Stomach (tissue), 9 donors: ENCODE data around the gene MARCHF9. TPM values are rescaled to one million over a fixed set of nuclear protein-coding genes. Genes with fewer than 3 reads are reported as not detected.

Source experiments
- DNase-seq, 2 donors: peaks; one replicate each; pipeline versions ENCODE4 v3.0.0 to v3.0.0-alpha.2; 2013 to 2019
- H3K27ac ChIP-seq, 5 donors: fragments of 200-600 bp in 4 of 5; sonication (generic) in 4 of 5; one replicate each; pipeline ENCODE4 v1.5.1; 2013 to 2019; ENCODE audit warnings: mild to moderate bottlenecking in 1 of 5, moderate library complexity in 1 of 5
- H3K27me3 ChIP-seq, 3 donors: fragments of 200-600 bp; sonication (generic); one replicate each; pipeline ENCODE4 v1.5.1; 2017 to 2019; ENCODE audit warnings: mixed run types in 1 of 3
- H3K36me3 ChIP-seq, 4 donors: fragments of 200-600 bp; sonication (generic); 1 replicate in 3 of 4; 2 replicates in 1 of 4; pipeline ENCODE4 v1.5.1; 2016 to 2019
- H3K4me1 ChIP-seq, 4 donors: fragments of 200-600 bp; sonication (generic); one replicate each; pipeline ENCODE4 v1.5.1; 2016 to 2019
- H3K4me3 ChIP-seq, 4 donors: fragments of 200-600 bp; sonication (generic) in 3 of 4; one replicate each; pipeline ENCODE4 v1.5.1; 2016 to 2019; ENCODE audit warnings: mild to moderate bottlenecking in 1 of 4
- H3K9me3 ChIP-seq, 4 donors: fragments of 200-600 bp; sonication (generic); one replicate each; pipeline ENCODE4 v1.5.1; 2016 to 2019
- EP300 ChIP-seq: sonication (generic); formaldehyde crosslinking; IDR thresholded peaks from one replicate; pipeline ENCODE4 v1.6.1; 2017; ENCODE audit warnings: antibody characterized with exemption
- POLR2A ChIP-seq, 4 donors: fragments of 450-650 bp; IDR thresholded peaks; one replicate each; pipeline ENCODE4 v1.6.1; 2016; ENCODE audit warnings: antibody characterized with exemption in 4 of 4, control low read depth in 2 of 4, mild to moderate bottlenecking in 1 of 4, moderate library complexity in 1 of 4
- POLR2AphosphoS5 ChIP-seq, 3 donors: sonication (generic); formaldehyde crosslinking; IDR thresholded peaks; one replicate each; pipeline ENCODE4 v1.6.1; 2016; ENCODE audit warnings: antibody characterized with exemption in 3 of 3
- WGBS, 5 donors: extraction: QIAGEN DNeasy Blood & Tissue Kit in 3 of 5; methylation state at CpG; one replicate each; pipeline versions ENCODE4 v1.1.5 to v1.1.7; 2013 to 2018; 5-methylcytosine and 5-hydroxymethylcytosine counted together
- intact Hi-C: fragments of 100-400 bp; cut with DNase I; formaldehyde crosslinking; loops from one replicate; pipeline ENCODE4 v1.15.1; 2023; ENCODE audit warnings: low total_unique reads
- polyA plus RNA-seq, 3 donors: library from polyadenylated mRNA; stranded (reverse); fragments of 200-250 nt; gene quantifications; one replicate each; pipeline ENCODE4 v1.2.3, GENCODE V29; 2013
- total RNA-seq, 5 donors: library from RNA; depleted of rRNA; stranded (reverse); fragments of >200 nt; gene quantifications; one replicate each; pipeline versions ENCODE4 v1.1.0 to v1.2.3, GENCODE V29; 2014 to 2016
- TF ChIP-seq, protein P1 (sequence below), 7 experiments: fragments of 450-650 bp in 4 of 7; fragments of 200-600 bp in 3 of 7; sonication (generic) in 3 of 7; IDR thresholded peaks; one replicate each; pipeline ENCODE4 v1.5.1; 2016 to 2019; ENCODE audit warnings: antibody characterized with exemption in 7 of 7, control low read depth in 2 of 7, mild to moderate bottlenecking in 1 of 7
- donor health status: healthy with polysubstance abuse.
- donor health status: Bipolar disorder and iron deficiency.
- donor health status: healthy.

The MARCHF9 gene
- total and polyA plus RNA-seq, 8 donors: 1.0 to 16.0 (median 8.8) TPM

DNA sequence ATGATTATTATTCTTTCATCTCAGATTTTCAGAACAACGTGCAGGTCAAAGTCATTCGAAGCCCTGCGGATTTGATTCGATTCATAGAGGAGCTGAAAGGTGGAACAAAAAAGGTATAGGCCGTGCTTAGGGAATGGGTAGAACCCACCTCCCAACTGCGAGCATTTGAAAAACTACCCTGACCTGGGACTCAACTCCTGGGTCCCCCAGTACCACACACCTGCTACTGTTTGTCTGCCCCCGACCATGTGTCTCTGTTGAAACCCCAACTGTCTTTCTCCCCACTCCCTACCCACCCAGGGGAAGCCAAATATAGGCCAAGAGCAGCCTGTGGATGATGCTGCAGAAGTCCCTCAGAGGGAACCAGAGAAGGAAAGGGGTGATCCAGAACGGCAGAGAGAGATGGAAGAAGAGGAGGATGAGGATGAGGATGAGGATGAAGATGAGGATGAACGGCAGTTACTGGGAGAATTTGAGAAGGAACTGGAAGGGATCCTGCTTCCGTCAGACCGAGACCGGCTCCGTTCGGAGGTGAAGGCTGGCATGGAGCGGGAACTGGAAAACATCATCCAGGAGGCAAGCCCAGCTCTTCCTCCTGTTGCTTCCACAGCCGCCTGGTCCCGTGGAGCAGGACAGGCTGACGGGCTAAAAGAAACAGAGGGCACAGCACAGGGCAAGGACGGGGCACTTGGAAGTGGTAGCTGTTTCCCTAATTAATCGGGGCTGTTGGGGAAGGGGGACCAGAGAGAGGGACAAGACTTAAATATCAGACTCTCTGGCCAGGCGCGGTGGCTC lies 36.9 kb upstream of the MARCHF9 start:
- no peak for TF ChIP-seq POLR2AphosphoS5 (IDR thresholded peaks at IDR 0.05)
- TF ChIP-seq EP300: no peak
- no peak for TF ChIP-seq POLR2A (IDR thresholded peaks at IDR 0.05)
- TF ChIP-seq, protein P1, sequence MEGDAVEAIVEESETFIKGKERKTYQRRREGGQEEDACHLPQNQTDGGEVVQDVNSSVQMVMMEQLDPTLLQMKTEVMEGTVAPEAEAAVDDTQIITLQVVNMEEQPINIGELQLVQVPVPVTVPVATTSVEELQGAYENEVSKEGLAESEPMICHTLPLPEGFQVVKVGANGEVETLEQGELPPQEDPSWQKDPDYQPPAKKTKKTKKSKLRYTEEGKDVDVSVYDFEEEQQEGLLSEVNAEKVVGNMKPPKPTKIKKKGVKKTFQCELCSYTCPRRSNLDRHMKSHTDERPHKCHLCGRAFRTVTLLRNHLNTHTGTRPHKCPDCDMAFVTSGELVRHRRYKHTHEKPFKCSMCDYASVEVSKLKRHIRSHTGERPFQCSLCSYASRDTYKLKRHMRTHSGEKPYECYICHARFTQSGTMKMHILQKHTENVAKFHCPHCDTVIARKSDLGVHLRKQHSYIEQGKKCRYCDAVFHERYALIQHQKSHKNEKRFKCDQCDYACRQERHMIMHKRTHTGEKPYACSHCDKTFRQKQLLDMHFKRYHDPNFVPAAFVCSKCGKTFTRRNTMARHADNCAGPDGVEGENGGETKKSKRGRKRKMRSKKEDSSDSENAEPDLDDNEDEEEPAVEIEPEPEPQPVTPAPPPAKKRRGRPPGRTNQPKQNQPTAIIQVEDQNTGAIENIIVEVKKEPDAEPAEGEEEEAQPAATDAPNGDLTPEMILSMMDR (IDR thresholded peaks at IDR 0.05): no peak
- Histone ChIP-seq H3K9me3 (no peaks in the 10 kb centered on the region), H3K36me3 (peaks cover 61 to 92% (median 91%) of the 10 kb centered on the region in 4 donors), H3K4me3 (no peak overlapping the region), H3K27ac (no peak overlapping the region), H3K4me1 (no peaks in the 10 kb centered on the region), H3K27me3 (no peaks in the 10 kb centered on the region)
- WGBS, 5 donors: 94 to 98% (median 96%) methylated on average over 22 of the region's 22 CpGs
- intact Hi-C loops: no loop called here
- DNase-seq: no peak

DNA sequence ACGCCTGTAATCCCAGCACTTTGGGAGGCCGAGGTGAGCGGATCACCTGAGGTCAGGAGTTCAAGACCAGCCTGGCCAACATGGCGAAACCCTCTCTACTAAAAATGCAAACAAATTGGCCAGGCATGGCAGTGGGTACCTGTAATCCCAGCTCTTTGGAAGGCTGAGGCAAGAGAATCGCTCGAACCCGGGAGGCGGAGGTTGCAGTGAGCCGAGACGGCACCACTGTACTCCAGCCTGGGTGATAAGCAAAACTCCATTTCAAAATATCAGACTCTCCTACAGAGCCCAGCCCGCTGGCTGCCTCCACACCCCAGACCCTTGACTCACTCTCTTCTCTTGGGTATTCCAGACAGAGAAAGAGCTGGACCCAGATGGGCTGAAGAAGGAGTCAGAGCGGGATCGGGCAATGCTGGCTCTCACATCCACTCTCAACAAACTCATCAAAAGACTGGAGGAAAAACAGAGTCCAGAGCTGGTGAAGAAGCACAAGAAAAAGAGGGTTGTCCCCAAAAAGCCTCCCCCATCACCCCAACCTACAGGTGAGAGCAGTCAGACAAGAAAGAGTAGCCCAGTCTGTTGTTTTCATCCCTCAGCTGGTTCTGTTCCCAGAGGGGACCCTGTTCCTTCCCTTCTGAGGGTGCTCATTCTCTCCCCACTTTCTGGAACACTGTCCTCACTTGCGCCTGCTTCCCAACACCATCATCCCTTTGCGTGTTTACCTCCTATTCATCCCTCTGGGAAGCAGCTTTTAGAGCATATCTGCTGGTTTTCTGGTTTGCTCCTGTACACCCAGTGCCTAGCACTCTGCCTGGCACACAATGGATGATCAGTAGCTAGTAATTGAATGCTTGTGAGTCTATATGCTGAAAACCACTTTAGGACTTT lies 36.0 kb upstream of the MARCHF9 start:
- intact Hi-C loops: no loop called here
- no peaks in the 10 kb centered on the region for H3K27me3 ChIP-seq
- WGBS, 5 donors: 96 to 99% (median 96%) methylated on average over 15 of the region's 15 CpGs
- no peaks in the 10 kb centered on the region for H3K4me1 ChIP-seq
- no peak overlapping the region for H3K27ac ChIP-seq
- no peak overlapping the region for H3K4me3 ChIP-seq
- no peaks in the 10 kb centered on the region for H3K9me3 ChIP-seq
- TF ChIP-seq POLR2AphosphoS5 (IDR thresholded peaks at IDR 0.05): no peak
- TF ChIP-seq, protein P1 (IDR thresholded peaks at IDR 0.05): no peak
- TF ChIP-seq POLR2A (IDR thresholded peaks at IDR 0.05): no peak
- no peak for TF ChIP-seq EP300
- DNase-seq: no peak
- peaks cover 61 to 84% (median 84%) of the 10 kb centered on the region in 4 donors for H3K36me3 ChIP-seq

DNA sequence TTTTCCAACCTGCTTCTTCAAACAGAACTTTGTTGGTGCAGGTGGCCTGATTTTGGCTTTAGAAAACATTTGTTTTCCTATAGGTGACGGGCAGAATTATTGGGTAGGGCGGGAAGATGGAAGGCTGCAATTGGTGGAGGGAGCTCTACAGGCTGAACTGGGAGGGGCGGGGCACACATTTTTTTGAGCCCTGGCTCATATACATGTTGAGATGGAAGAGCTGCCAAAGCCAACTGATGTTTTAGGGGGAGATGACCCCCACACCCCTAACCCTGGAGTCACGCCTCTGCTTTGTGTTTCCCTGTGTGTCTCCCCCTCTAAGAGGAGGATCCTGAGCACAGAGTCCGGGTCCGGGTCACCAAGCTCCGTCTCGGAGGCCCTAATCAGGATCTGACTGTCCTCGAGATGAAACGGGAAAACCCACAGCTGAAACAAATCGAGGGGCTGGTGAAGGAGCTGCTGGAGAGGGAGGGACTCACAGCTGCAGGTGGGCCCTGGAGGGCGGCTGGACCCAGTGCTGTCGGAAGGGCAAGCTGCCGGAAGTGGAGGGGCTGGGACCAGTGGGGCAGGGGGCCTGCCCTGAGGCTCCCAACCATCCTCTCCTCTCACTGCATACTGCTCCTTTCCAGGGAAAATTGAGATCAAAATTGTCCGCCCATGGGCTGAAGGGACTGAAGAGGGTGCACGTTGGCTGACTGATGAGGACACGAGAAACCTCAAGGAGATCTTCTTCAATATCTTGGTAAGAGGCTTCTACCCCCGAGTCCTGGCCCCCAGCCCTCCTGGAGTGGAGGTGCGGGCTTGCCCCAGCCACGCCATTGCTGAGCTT lies 34.9 kb upstream of the MARCHF9 start:
- peaks cover 57 to 73% (median 73%) of the 10 kb centered on the region in 4 donors for H3K36me3 ChIP-seq
- DNase-seq: no peak

More for the DNA sequence above, 34.9 kb upstream of the MARCHF9 start:
- Histone ChIP-seq H3K9me3 (no peaks in the 10 kb centered on the region), H3K4me1 (no peaks in the 10 kb centered on the region), H3K4me3 (no peak overlapping the region), H3K27me3 (peaks cover 0 to 11% (median 0%) of the 10 kb centered on the region in 3 donors), H3K27ac (no peak overlapping the region)
- TF ChIP-seq POLR2A (IDR thresholded peaks at IDR 0.05): no peak
- TF ChIP-seq, protein P1 (IDR thresholded peaks at IDR 0.05): no peak
- WGBS, 5 donors: 89 to 96% (median 93%) methylated on average over 17 to 20 of the region's 20 CpGs
- intact Hi-C loops: no loop called here
